BE2C (cell line): ENCODE measurements around the gene TMEM252.

Experiments used
- DNase-seq: peaks from one replicate; pipeline ENCODE4 v3.0.0-alpha.2; 2020
- H3K27me3 ChIP-seq: fragments of 250-450 bp; sonication (Bioruptor Pico); 2 replicates; pipeline ENCODE4 v1.5.1; 2020; ENCODE audit warnings: mild to moderate bottlenecking
- H3K36me3 ChIP-seq: fragments of 250-450 bp; sonication (Bioruptor Pico); 2 replicates; pipeline ENCODE4 v1.5.1; 2020; ENCODE audit warnings: mild to moderate bottlenecking
- H3K4me1 ChIP-seq: fragments of 250-450 bp; sonication (Bioruptor Pico); 2 replicates; pipeline ENCODE4 v1.5.1; 2020
- H3K4me3 ChIP-seq: 2 replicates; pipeline ENCODE4 v1.5.1; 2011; ENCODE audit warnings: low read depth, low read length
- H3K9me3 ChIP-seq: fragments of 250-450 bp; sonication (Bioruptor Pico); 2 replicates; pipeline ENCODE4 v1.5.1; 2020
- CTCF ChIP-seq: IDR thresholded peaks from 2 replicates; pipeline ENCODE4 v1.5.1; 2012; ENCODE audit warnings: mild to moderate bottlenecking, low read depth, low read length

Gene TMEM252

GRCh38 chr9:68546596-68547390, 6.1 kb upstream of the TMEM252 start:
- no peaks in the 10 kb centered on the region for H3K9me3 ChIP-seq
- no peaks in the 10 kb centered on the region for H3K27me3 ChIP-seq
- no peaks in the 10 kb centered on the region for H3K36me3 ChIP-seq
- DNase-seq, result no peak
- H3K4me1 ChIP-seq, result no peaks in the 10 kb centered on the region
- no peak overlapping the region for H3K4me3 ChIP-seq
- TF ChIP-seq CTCF, result no peak

GRCh38 chr9:68545033-68545705, 4.5 kb upstream of the TMEM252 start:
- Histone ChIP-seq H3K36me3 (no peaks in the 10 kb centered on the region), H3K4me3 (no peak overlapping the region), H3K27me3 (no peaks in the 10 kb centered on the region), H3K4me1 (no peaks in the 10 kb centered on the region), H3K9me3 (no peaks in the 10 kb centered on the region)
- TF ChIP-seq CTCF, result no peak
- no peak for DNase-seq

DNA sequence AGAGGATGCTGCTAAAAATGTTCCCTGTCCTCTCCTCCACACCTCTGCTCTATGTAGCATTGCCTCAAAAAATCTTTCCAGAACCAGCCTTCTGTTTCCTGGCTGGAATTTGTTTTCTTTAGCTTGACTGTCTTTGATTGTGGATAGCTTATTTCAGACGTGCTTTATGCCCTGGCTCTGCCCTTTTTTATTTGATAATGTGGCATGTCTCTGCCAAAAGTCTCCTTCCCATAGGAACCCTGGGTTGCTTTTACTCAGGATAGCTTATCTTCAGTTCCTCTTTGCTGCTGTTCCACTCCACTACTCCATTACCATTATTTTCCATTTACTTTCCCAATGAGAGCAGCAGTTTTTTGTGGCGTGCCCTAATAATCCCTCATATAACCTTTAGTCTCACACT, 885 bp upstream of the TMEM252 start:
- Histone ChIP-seq H3K4me3 (no peak overlapping the region), H3K27me3 (no peaks in the 10 kb centered on the region), H3K4me1 (no peaks in the 10 kb centered on the region), H3K9me3 (no peaks in the 10 kb centered on the region), H3K36me3 (no peaks in the 10 kb centered on the region)
- DNase-seq, result no peak
- TF ChIP-seq CTCF, result no peak

DNA sequence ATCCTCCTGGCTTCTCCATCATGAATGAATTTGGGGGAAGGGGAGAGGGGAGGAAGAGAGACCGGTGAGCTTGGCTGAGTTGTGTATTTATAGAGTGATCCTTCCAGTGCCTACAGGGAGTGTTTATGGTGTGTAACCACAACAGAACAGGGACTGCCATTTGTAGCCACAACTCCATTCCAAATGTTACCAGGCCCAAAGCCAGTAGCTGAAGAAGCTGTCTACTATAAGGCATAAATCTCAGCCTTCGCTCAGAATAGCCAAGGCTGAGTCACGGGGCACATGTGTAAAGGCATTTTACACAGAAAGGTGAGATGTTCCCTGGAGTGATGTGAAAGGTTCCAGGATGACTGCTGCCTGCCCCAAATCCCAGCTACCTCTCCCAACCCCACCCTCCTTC, 2.5 kb downstream of the TMEM252 start:
- Histone ChIP-seq H3K27me3 (no peaks in the 10 kb centered on the region), H3K9me3 (no peaks in the 10 kb centered on the region)

GRCh38 chr9:68537616-68537880, 3.1 kb downstream of the TMEM252 start:
- Histone ChIP-seq H3K4me3 (no peak overlapping the region), H3K36me3 (no peaks in the 10 kb centered on the region), H3K9me3 (no peaks in the 10 kb centered on the region), H3K4me1 (no peaks in the 10 kb centered on the region), H3K27me3 (no peaks in the 10 kb centered on the region)
- no peak for TF ChIP-seq CTCF
- DNase-seq, result no peak

More for the DNA sequence above, 2.5 kb downstream of the TMEM252 start:
- DNase-seq, result no peak
- no peaks in the 10 kb centered on the region for H3K4me1 ChIP-seq
- TF ChIP-seq CTCF, result no peak
- no peak overlapping the region for H3K4me3 ChIP-seq
- H3K36me3 ChIP-seq, result no peaks in the 10 kb centered on the region
